K562 (cell line): ENCODE measurements around the gene COLEC12. TPM values are rescaled to one million over a fixed set of nuclear protein-coding genes. Genes with fewer than 3 reads are reported as not detected.

Experiments used
- ATF1 ChIP-seq, 2 experiments: fragments of 450-650 bp in 1 of 2; IDR thresholded peaks; 2 replicates each; pipeline ENCODE4 v1.6.1; 2016; ENCODE audit warnings: missing compliant biosample characterization in 1 of 2, missing genetic modification characterization in 1 of 2
- CBFB ChIP-seq: sonication (generic); formaldehyde crosslinking; IDR thresholded peaks from 2 replicates; pipeline ENCODE4 v1.4.0; 2020; ENCODE audit warnings: mild to moderate bottlenecking, missing genetic modification reagents
- CBX5 ChIP-seq: IDR thresholded peaks from 2 replicates; pipeline ENCODE4 v1.6.1; 2014; ENCODE audit warnings: low read depth, borderline replicate concordance
- CREB3 ChIP-seq: fragments of 450-650 bp; conservative IDR thresholded peaks from 2 replicates; pipeline ENCODE4 v1.6.1; 2016; ENCODE audit warnings: missing genetic modification characterization, low read depth, mild to moderate bottlenecking, missing compliant biosample characterization, moderate library complexity
- NBN ChIP-seq: fragments of 450-650 bp; IDR thresholded peaks from 2 replicates; pipeline ENCODE4 v1.6.1; 2016; ENCODE audit warnings: low read depth, mild to moderate bottlenecking
- PATZ1 ChIP-seq: fragments of 250-450 bp; sonication (Bioruptor Pico); IDR thresholded peaks from 2 replicates; pipeline ENCODE4 v1.5.0; 2020; ENCODE audit warnings: mild to moderate bottlenecking, borderline replicate concordance
- RNF219 ChIP-seq: fragments of 250-450 bp; sonication (Bioruptor Pico); IDR thresholded peaks from 2 replicates; pipeline ENCODE4 v1.5.0; 2022; ENCODE audit warnings: mild to moderate bottlenecking
- SRSF1 ChIP-seq: fragments of 200-400 bp; formaldehyde crosslinking; IDR thresholded peaks from 2 replicates; pipeline ENCODE4 v1.6.1; 2017; ENCODE audit warnings: mild to moderate bottlenecking, low read depth, low read length, moderate library complexity
- STAG1 ChIP-seq: sonication (generic); formaldehyde crosslinking; IDR thresholded peaks from 2 replicates; pipeline ENCODE4 v1.5.0; 2020; ENCODE audit warnings: missing genetic modification reagents, borderline replicate concordance
- TFAP4 ChIP-seq: sonication (generic); formaldehyde crosslinking; IDR thresholded peaks from 2 replicates; pipeline ENCODE4 v1.8.0; 2022; ENCODE audit warnings: missing genetic modification reagents, mild to moderate bottlenecking, moderate library complexity, borderline replicate concordance
- ZBTB11 ChIP-seq, 3 experiments: fragments of 200-800 bp in 1 of 3; fragments of 250-450 bp in 1 of 3; fragments of 450-650 bp in 1 of 3; sonication (Bioruptor Pico) in 1 of 3; sonication (Bioruptor generic) in 1 of 3; formaldehyde crosslinking in 1 of 3; IDR thresholded peaks; 2 replicates each; pipeline versions ENCODE4 v1.6.1 to v1.8.0; 2016 to 2022; ENCODE audit warnings: mild to moderate bottlenecking in 2 of 3, missing genetic modification characterization in 2 of 3, missing compliant biosample characterization in 1 of 3, moderate library complexity in 1 of 3
- ZC3H4 ChIP-seq: sonication (generic); formaldehyde crosslinking; IDR thresholded peaks from 2 replicates; pipeline ENCODE4 v1.9.0; 2021; ENCODE audit warnings: missing genetic modification reagents, borderline replicate concordance
- ZNF668 ChIP-seq: fragments of 250-450 bp; sonication (Bioruptor Pico); IDR thresholded peaks from 2 replicates; pipeline ENCODE4 v1.8.0; 2022; ENCODE audit warnings: mild to moderate bottlenecking, inconsistent platforms
- ZNF766 ChIP-seq: fragments of 200-800 bp; sonication (Bioruptor generic); conservative IDR thresholded peaks from 2 replicates; pipeline ENCODE4 v1.6.1; 2016; ENCODE audit warnings: missing genetic modification characterization, missing compliant biosample characterization
- polyA plus RNA-seq, 8 experiments: library from polyadenylated mRNA; depleted of rRNA in 4 of 8; stranded (reverse) in 5 of 8; unstranded in 3 of 8; fragments of >200 nt; fragmentation: Nextera tagmentation in 2 of 8; fragmentation: Illumina TruSeq in 1 of 8; extraction: Ambion mirVana in 2 of 8; extraction: Trizol in 1 of 8; gene quantifications; 2 replicates each; pipeline versions ENCODE4 v1.2.1 to v1.2.3, GENCODE V29; 2011 to 2014; ENCODE audit warnings: inconsistent platforms in 1 of 8, missing spikeins in 1 of 8
- total RNA-seq, 7 experiments: library from RNA; depleted of rRNA in 6 of 7; stranded (reverse); fragments of >200 nt in 6 of 7; fragmentation: Illumina TruSeq in 2 of 7; extraction: Trizol in 2 of 7; gene quantifications; 2 replicates each; pipeline versions ENCODE4 v1.2.1 to v1.2.3, GENCODE V29; 2011 to 2021; ENCODE audit warnings: low replicate concordance in 1 of 7

The COLEC12 gene
- total and polyA plus RNA-seq, 9 of the 15 experiments (the other 6 are each of a cell fraction or from before 2014, with no cell fraction given) = 0.04 TPM; not detected in 8

GRCh38 chr18:519019-519879 lies 18.7 kb upstream of the COLEC12 start (continued):
- TF ChIP-seq PATZ1 (CRISPR knock-in tag) (no peak), TFAP4 (CRISPR knock-in tag) (no peak), RNF219 (no peak), ZNF766 (CRISPR knock-in tag) (peak; percentile 90), CBX5 (peak; percentile 9; the same call in 1 of the 2 replicates), ZC3H4 (no peak), ZNF668 (CRISPR knock-in tag) (peak; percentile 62; the same call in 1 of the 2 replicates), STAG1 (CRISPR knock-in tag) (no peak), ATF1 (CRISPR knock-in tag; IDR thresholded peaks at IDR 0.05) (no peak), ATF1 (tag; IDR thresholded peaks at IDR 0.05) (0 out of 2 replicates have a peak, but pooled peaks have one; percentile 58), NBN (0 out of 2 replicates have a peak, but pooled peaks have one; percentile 43), SRSF1 (no peak), CREB3 (tag) (peak; percentile 87; the same call in 1 of the 2 replicates), CBFB (CRISPR knock-in tag) (0 out of 2 replicates have a peak, but pooled peaks have one; percentile 32), ZBTB11 (CRISPR knock-in tag; IDR thresholded peaks at IDR 0.05) (peak in 1 of 3 experiments; percentile 44; a peak in 1 of 6 replicates)
